ENCODE results near the gene ZDHHC21.

Gene ZDHHC21

DNA sequence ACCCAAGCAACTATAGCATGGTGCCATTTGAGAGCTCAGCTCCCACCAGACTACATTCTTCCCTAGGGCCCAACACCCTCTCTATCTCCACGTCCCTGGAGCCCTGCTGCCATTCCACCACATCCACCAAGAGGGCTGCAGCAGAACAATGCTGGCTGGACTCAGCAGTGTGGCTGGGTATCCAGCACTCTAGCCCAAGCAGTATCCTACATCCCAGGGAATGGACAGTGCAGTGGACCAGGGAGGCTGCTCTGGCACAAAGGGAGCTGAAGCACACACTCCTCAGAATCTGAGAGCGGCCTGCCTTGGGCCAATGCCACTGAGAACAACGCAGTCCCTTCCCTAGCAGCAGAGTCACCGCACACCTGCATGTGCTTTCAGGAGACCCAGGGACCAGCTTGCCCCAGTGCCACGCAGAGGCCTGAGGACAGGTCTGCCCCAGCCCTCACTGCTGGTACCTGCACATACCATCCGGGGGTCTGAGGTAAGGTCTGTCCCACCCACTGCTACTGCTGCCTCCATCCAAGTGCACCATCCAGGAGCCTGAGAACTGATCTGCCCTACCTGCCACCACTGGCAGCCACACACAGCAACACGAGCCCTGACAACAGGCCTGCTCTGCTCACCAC, 95.9 kb downstream of the ZDHHC21 start:
- no peak for DNase-seq

DNA sequence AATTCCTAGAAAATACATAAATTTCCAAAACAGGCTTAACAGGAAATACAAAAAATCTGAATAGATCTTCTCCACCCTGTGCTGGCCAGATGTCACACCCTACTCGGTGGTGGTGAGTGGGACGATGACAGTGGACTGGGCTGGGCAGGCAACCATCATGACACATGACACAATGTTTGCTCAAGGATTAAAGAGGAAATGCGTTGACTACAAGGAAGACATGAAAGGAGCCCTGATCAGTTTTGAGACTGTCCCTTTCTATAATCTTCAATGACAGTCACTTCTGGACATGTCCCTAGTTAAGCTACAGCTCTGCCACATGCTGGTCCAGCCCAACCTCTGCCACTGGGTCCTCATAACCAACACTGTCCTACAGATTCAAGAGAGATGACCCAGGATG, 99.8 kb downstream of the ZDHHC21 start:
- DNase-seq: no peak

DNA sequence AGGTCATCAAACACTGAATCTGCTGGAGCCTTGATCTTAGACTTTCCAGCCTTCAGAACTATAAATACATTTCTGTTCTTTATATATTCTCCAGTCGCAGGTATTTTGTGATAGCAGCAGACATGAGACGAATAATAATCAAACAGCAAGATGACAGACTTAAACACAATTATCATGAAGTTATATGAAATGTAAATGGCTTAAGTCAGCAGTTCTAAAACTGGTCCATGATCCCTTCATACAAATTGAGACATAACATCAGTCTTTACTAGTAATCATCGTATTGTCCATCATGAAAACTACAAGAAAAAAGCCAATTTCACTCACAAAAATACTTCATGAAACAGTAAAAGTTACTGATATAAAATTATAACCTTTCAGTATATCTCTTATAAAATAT, 101.8 kb downstream of the ZDHHC21 start:
- no peak for DNase-seq

DNA sequence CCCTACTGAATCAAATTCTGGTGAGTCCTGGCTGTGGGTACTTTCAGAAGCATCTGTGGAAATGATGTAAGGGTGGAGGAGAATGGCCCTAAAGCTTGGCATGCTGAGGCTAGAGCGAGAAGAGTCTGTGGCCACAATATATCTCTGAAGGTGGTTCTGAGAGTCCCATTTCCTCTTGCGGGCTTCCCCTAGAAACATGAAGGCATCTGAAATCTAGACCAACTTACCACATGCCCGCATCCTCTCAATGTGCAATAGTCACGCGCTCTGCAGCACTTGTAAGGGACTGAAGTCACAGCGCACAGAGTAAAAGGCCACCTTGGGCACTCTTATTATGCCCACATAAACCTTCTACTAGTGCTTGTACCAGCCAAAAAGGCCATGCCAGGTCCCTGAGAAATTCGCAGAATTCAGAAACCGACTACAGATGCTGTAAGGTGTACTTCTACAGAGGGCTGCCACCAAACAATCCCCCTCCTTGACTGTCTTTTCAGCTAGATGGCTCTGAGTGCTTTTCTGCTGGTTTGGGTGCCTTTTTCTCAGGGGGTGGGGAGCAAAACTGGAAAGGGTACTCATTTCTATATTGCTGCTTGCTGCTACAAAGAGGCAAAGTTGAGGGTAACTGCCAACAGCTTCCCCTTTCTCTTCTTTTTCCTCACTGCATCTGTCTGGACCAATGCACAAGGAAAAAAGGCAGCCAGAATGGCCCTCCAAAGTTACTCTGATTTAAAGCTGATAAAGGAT, 107.3 kb downstream of the ZDHHC21 start:
- no peak for DNase-seq

DNA sequence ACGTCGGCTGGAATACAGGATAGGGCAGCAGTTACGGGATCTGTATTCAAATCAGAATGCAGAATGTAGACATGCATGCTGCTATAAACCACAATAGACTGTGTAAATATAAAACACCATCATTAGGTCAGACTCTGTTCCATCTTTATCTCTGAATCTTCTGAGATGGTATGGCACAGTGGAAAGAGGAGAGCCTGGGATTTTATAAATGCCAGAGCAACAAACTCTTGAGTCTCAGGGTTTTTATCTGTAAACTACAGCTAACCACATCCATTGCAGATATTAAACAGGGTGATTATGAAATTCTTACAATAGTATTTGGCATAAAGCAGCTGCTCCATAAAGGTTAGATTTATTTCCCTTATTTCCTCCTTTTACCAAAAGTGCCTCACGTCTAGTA, 108.7 kb downstream of the ZDHHC21 start:
- no peak for DNase-seq

DNA sequence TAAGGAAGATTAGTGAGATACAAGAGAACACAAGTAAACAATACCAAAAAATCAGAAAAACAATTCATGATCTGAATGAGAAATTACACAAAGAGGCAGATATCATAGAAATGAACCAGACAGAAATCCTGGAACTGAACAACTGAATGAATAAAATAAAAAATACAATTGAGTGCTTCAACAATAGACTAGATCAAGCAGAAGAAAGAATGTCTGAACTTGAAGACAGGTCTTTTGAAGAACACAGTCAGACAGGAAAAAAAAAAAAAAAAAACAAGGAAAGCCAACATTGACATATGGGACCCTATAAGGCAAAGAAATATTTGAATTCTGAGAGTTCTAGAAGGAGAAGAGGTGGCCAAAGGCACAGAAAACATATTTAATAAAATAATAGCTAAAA, 115.2 kb downstream of the ZDHHC21 start:
- no peak for DNase-seq

DNA sequence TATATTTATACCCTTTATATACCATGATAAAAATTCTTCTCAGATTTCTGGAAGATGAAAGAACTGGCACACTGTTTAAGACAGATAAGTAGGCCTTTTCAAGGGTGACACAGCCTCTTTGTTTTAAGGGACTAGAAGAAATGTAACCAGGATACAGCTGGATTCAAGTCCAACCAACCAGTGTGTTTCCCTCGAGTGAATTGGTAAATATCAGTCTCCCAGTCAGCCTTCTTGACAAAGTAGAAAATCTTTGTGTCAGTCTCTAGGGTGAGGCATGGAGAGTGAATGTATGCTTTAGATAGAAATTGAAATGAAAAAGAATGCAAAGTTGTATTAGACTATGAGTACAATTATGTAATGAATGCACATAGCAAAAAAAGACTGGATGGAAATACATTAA, 119.1 kb downstream of the ZDHHC21 start:
- DNase-seq: no peak

DNA sequence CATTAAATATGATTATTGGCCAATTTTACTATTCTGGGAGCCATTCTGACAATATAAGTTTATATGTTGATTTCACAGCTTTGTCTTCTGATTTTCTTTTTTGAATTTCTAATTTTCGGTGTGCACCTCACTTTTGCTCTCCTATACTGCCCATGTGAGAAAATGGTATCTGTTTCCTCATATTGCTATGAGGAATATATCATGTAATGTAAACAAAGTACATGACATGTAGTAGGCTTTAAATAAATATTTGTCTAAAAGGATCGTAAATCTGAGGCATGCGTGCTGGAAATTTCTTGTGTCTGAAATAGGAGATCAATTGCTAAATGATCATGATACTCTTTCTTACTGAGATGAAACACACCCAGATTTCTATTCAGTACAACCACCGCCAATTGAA, 119.9 kb downstream of the ZDHHC21 start:
- no peak for DNase-seq

DNA sequence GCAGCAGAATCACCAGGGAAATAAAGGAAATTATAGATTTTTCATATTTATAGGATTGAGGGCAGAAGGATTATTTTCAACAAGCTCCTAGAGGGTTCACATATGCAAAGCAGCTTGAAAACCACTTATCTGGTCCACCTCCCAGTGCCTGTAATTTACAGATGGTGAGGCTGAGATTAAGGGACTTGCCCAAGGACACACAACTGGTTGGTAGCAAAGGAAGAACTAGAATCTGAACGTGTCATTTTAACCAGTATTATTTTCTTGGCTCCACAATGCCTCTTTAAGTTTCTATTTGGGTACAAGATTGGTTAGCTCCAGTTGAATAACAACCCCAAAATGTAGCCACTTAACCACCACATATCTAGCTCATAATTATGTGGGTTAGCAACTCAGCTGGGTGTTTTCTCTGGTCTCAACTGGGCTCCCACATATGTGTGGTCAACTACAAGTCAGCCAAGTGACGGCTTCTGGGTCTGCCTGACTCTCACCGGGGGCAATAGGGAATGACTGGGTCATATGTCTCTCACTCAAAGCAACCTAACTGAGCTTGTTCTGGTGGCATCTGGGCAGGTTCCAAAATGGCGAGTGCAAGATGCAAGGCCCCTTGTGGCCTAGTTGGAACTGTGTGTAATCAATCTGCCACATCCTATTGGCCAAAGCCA, 127.7 kb downstream of the ZDHHC21 start:
- DNase-seq: no peak

DNA sequence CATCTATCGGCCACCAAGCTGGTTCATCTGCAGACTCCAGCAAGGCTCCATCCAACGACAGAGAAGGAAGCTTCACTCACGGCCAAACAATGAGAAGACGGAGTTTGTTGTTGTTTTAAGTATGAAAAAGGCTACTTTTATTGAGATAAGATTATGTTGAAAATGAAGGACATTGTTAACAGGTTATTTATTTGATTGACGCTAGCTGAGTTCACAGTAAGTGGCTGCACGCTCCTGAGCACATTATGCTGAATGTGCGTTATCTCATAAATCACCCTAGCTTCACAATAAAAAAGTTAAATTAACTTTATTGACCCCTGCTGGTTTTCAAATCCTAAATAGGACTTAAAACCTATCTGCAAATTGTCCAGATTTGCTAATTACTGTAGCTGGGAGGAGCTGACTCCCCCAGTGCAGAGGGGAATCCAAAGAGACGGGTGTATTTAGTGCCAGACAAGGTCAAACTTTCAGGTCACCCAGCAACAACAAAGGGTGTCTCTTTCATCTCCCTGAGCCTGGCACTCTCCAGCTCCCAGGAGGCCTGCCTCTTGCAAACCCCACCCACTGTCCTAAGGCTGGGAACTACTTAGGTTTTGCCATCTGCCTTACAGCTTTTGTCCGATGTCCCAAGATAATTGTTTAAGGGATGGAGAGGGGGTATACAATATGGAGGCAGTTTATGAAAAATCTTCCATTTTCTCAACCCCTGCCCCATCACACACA, 129.2 kb downstream of the ZDHHC21 start:
- DNase-seq: no peak

DNA sequence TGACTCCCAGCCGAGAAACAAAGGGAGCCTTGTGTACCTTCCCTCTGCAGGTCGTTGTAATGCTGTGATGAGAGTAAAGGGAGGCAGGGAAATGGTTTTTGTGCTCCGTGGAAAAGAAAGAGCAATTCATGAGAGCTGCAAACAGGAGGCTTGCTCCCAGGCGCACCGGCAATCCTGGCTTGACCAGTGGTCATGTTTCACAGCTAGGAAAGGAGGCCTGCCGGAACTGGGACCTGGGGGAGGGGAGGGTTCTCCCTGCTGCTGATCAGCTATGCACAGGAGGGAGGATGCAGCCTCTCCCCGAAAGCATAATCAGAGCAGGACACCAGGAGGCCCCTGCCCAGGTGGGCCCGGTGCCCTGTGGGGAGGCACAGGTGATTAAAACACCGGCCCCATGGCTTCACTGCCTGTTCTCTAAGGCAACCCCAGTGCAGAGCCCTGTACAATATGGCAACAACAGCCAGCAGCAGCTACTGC, 131.3 kb downstream of the ZDHHC21 start:
- no peak for DNase-seq
